ENCODE data around the gene PPIL4.

PPIL4 gene

DNA sequence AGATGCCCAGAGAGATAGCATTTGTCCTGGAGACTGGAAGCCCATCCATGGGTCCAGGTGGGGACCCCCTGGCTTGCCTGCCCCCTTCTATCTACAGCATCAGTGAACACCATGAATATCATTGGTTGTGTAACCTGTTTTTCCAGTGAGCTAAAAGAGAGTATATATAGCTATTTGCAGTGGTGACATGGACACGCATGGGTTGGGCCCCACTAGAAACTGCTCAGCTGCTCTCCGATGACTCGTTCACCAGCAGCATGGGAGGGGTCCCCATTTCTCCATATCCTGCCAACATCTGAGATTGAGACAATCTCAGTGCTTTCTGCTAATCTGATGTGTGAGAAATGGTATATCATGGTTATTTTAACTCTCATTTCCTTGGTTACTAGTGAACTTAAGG, 57.0 kb downstream of the PPIL4 start:
- no peaks in the 10 kb centered on the region for H4K20me1 ChIP-seq (ENCODE audit: control insufficient read depth, insufficient read depth, low read depth, low read length)
- H3K9me2 ChIP-seq (replicated peaks; ENCODE audit: control insufficient read depth, low read length), result no peaks in the 10 kb centered on the region
- H3K79me2 ChIP-seq (ENCODE audit: control insufficient read depth, low read length), result peaks cover 18% of the 10 kb centered on the region
- peaks cover 61% of the 10 kb centered on the region for H3K4me1 ChIP-seq (ENCODE audit: control insufficient read depth, low read length)
- H3K9me3 ChIP-seq (ENCODE audit: control insufficient read depth, insufficient read depth, low read length), result no peaks in the 10 kb centered on the region
- H3K4me3 ChIP-seq (ENCODE audit: low read length), result no peak overlapping the region
- H3F3A ChIP-seq (ENCODE audit: control insufficient read depth, insufficient read depth), result peaks cover 8% of the 10 kb centered on the region
- TF ChIP-seq, protein P1, sequence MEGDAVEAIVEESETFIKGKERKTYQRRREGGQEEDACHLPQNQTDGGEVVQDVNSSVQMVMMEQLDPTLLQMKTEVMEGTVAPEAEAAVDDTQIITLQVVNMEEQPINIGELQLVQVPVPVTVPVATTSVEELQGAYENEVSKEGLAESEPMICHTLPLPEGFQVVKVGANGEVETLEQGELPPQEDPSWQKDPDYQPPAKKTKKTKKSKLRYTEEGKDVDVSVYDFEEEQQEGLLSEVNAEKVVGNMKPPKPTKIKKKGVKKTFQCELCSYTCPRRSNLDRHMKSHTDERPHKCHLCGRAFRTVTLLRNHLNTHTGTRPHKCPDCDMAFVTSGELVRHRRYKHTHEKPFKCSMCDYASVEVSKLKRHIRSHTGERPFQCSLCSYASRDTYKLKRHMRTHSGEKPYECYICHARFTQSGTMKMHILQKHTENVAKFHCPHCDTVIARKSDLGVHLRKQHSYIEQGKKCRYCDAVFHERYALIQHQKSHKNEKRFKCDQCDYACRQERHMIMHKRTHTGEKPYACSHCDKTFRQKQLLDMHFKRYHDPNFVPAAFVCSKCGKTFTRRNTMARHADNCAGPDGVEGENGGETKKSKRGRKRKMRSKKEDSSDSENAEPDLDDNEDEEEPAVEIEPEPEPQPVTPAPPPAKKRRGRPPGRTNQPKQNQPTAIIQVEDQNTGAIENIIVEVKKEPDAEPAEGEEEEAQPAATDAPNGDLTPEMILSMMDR (IDR thresholded peaks at IDR 0.05; ENCODE audit: low read depth, low read length, poor library complexity, severe bottlenecking), result no peak
- TF ChIP-seq EZH2phosphoT487 (IDR thresholded peaks at IDR 0.05; ENCODE audit: borderline replicate concordance, low read length), result no peak
- H3K36me3 ChIP-seq (ENCODE audit: control insufficient read depth, low read length), result no peaks in the 10 kb centered on the region
- no peaks in the 10 kb centered on the region for H3K27me3 ChIP-seq (ENCODE audit: control insufficient read depth, low read length)
- no peak overlapping the region for H3K27ac ChIP-seq (ENCODE audit: low read depth, low read length)
- no peak overlapping the region for H3K4me2 ChIP-seq (ENCODE audit: low read length)

DNA sequence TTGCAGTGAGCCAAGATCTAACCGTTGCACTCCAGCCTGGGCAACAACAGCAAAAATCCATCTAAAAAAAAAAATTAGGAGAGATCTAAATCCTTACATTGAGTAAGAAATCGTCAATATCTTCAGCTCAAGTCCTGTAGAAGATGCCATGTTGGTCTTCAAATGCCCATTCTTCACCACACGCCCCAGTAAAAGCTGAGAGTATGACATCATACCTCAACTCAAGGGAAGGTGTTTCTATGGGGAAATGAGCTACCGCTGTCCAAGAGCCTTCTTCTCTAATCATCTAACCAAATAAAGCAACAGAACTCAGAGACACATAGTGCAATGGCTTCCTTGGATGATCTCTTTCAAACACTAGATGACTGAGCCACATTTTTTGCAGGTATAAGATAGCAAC, 58.5 kb downstream of the PPIL4 start:
- Histone ChIP-seq H3K4me1 (ENCODE audit: control insufficient read depth, low read length) (peaks cover 73% of the 10 kb centered on the region), H3K36me3 (ENCODE audit: control insufficient read depth, low read length) (peaks cover 10% of the 10 kb centered on the region), H4K20me1 (ENCODE audit: control insufficient read depth, insufficient read depth, low read depth, low read length) (no peaks in the 10 kb centered on the region), H3F3A (ENCODE audit: control insufficient read depth, insufficient read depth) (peaks cover 23% of the 10 kb centered on the region), H3K4me2 (ENCODE audit: low read length) (no peak overlapping the region), H3K27ac (ENCODE audit: low read depth, low read length) (no peak overlapping the region), H3K4me3 (ENCODE audit: low read length) (no peak overlapping the region), H3K27me3 (ENCODE audit: control insufficient read depth, low read length) (no peaks in the 10 kb centered on the region), H3K9me3 (ENCODE audit: control insufficient read depth, insufficient read depth, low read length) (no peaks in the 10 kb centered on the region), H3K79me2 (ENCODE audit: control insufficient read depth, low read length) (peaks cover 19% of the 10 kb centered on the region), H3K9me2 (replicated peaks; ENCODE audit: control insufficient read depth, low read length) (no peaks in the 10 kb centered on the region)
- TF ChIP-seq, protein P1 (IDR thresholded peaks at IDR 0.05; ENCODE audit: low read depth, low read length, poor library complexity, severe bottlenecking), result no peak
- TF ChIP-seq EZH2phosphoT487 (IDR thresholded peaks at IDR 0.05; ENCODE audit: borderline replicate concordance, low read length), result no peak

DNA sequence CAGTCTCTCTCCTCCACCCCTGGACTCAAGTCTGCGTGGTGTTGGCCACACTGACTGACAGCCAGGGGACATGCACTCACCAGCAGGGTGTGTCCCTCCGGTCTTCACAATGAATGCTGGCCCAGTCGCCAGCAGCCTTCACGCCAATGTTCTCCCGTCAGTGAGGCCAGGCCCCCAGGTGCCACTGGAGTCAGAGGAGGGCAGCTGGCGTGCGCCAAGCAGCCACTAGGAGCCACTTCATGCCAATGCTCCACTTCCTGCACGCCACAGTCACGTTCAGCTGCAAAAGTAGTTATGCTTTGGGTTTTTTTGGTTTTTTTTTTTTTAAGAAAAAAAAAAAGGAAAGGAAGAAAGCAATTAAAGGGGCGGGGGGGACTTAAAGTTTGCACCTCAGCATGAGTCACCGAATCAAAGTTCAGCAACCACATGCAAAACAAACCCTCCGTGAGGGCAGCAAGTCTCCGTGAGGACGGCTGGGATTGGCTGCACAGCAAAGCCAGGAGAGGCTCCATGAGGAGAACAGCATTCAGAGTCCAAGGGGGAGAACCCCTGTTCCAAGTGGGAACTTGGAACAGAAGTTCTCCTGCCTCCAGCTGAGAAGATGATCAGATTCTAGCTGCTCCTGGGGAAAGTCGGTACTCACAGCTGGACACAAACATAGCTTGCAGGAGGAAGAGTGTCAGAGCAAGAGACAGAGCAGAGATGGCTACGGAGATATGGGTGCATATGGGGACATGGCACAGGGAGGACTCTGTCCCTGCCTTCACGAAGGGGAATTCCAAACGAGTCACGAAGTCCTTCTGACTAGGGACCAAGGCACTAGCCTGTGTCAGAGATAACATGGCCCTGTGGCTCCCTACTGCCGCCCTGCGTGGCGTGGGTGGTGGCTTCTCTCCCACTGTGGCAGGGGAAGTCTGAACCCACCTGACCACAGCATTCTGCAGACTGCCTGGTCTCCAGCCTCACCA, 60.8 kb downstream of the PPIL4 start, which contains the start of gene ZC3H12D:
ZC3H12D (minus strand) TSS at position 282 of the 968 bp plus-strand sequence. CDS start 10,471 bp downstream, outside the sequence.
- Histone ChIP-seq H3K27ac (ENCODE audit: low read depth, low read length) (peak within 1 kb of the TSS; percentile 100), H3K79me2 (ENCODE audit: control insufficient read depth, low read length) (peaks cover 32% of the 10 kb centered on the region), H3K27me3 (ENCODE audit: control insufficient read depth, low read length) (no peaks in the 10 kb centered on the region), H3K4me1 (ENCODE audit: control insufficient read depth, low read length) (peaks cover 89% of the 10 kb centered on the region), H3K9me2 (replicated peaks; ENCODE audit: control insufficient read depth, low read length) (no peaks in the 10 kb centered on the region), H4K20me1 (ENCODE audit: control insufficient read depth, insufficient read depth, low read depth, low read length) (no peaks in the 10 kb centered on the region), H3K4me3 (ENCODE audit: low read length) (peak within 1 kb of the TSS; percentile 89), H3F3A (ENCODE audit: control insufficient read depth, insufficient read depth) (peaks cover 38% of the 10 kb centered on the region), H3K36me3 (ENCODE audit: control insufficient read depth, low read length) (peaks cover 28% of the 10 kb centered on the region), H3K9me3 (ENCODE audit: control insufficient read depth, insufficient read depth, low read length) (no peaks in the 10 kb centered on the region), H3K4me2 (ENCODE audit: low read length) (peak within 1 kb of the TSS; percentile 99)
- no peak for TF ChIP-seq EZH2phosphoT487 (IDR thresholded peaks at IDR 0.05; ENCODE audit: borderline replicate concordance, low read length)
- TF ChIP-seq, protein P1 (IDR thresholded peaks at IDR 0.05; ENCODE audit: low read depth, low read length, poor library complexity, severe bottlenecking), result peak; percentile 52
